ENCODE data around the gene SDHB.

Gene SDHB

GRCh38 chr1:16986560-16986959, 67.3 kb downstream of the SDHB start:
- DNase-seq (ENCODE audit: low spot score), result no peak

GRCh38 chr1:16986113-16986512, 67.7 kb downstream of the SDHB start:
- DNase-seq (ENCODE audit: low spot score), result no peak

GRCh38 chr1:16984717-16985116, 69.1 kb downstream of the SDHB start:
- DNase-seq (ENCODE audit: low spot score), result no peak

GRCh38 chr1:16983649-16984048, 70.2 kb downstream of the SDHB start:
- no peak for DNase-seq (ENCODE audit: low spot score)

- no peak for DNase-seq (ENCODE audit: low spot score)
Measured at GRCh38 chr1:16982902-16983301, 70.9 kb downstream of the SDHB start.

- DNase-seq (ENCODE audit: low spot score), result peak; percentile 85
Measured at GRCh38 chr1:16981269-16981849, 72.5 kb downstream of the SDHB start.

- DNase-seq (ENCODE audit: low spot score), result no peak
Measured at GRCh38 chr1:16980473-16981268, 73.2 kb downstream of the SDHB start, which contains the start of gene MFAP2. Gene MFAP2 (minus strand): TSS chr1:16980620. CDS start chr1:16978273, 2,347 bp downstream.

GRCh38 chr1:16979475-16980327, 74.1 kb downstream of the SDHB start:
- DNase-seq (ENCODE audit: low spot score), result no peak

- DNase-seq (ENCODE audit: low spot score), result no peak
Measured at GRCh38 chr1:16978567-16979474, 75.0 kb downstream of the SDHB start.

GRCh38 chr1:16978139-16978538, 75.7 kb downstream of the SDHB start:
- no peak for DNase-seq (ENCODE audit: low spot score)

- DNase-seq (ENCODE audit: low spot score), result no peak
Measured at GRCh38 chr1:16977377-16977776, 76.5 kb downstream of the SDHB start.

- DNase-seq (ENCODE audit: low spot score), result no peak
Measured at GRCh38 chr1:16976966-16977365, 76.9 kb downstream of the SDHB start.

- DNase-seq (ENCODE audit: low spot score), result no peak
Measured at GRCh38 chr1:16975838-16976237, 78.0 kb downstream of the SDHB start.

GRCh38 chr1:16975211-16975610, 78.6 kb downstream of the SDHB start:
- no peak for DNase-seq (ENCODE audit: low spot score)

GRCh38 chr1:16973215-16973614, 80.6 kb downstream of the SDHB start:
- no peak for DNase-seq (ENCODE audit: low spot score)

- no peak for DNase-seq (ENCODE audit: low spot score)
Measured at GRCh38 chr1:16972189-16972895, 81.5 kb downstream of the SDHB start.

GRCh38 chr1:16971341-16972188, 82.3 kb downstream of the SDHB start:
- no peak for DNase-seq (ENCODE audit: low spot score)

- DNase-seq (ENCODE audit: low spot score), result no peak
Measured at GRCh38 chr1:16970132-16970910, 83.5 kb downstream of the SDHB start.

GRCh38 chr1:16969651-16970050, 84.2 kb downstream of the SDHB start:
- DNase-seq (ENCODE audit: low spot score), result no peak
